SK-N-MC (cell line): Measurements from ENCODE around the gene SRGAP3.

Experiments
- DNase-seq: peaks from one replicate; pipeline ENCODE4 v3.0.0-alpha.2; 2011; ENCODE audit warnings: low read depth, low spot score
- H3K27ac ChIP-seq: fragments of 200-600 bp; sonication (generic); 2 replicates; pipeline ENCODE4 v1.5.1; 2016; ENCODE audit warnings: mixed run types
- H3K36me3 ChIP-seq: fragments of 200-600 bp; sonication (generic); 2 replicates; pipeline ENCODE4 v1.6.1; 2017; ENCODE audit warnings: antibody characterized with exemption, low read length, mixed read lengths; ENCODE audit not compliant: insufficient read depth
- H3K4me3 ChIP-seq: fragments of 200-600 bp; sonication (generic); 2 replicates; pipeline ENCODE4 v1.5.1; 2016
- H3K9ac ChIP-seq: fragments of 200-600 bp; sonication (generic); 2 replicates; pipeline ENCODE4 v1.8.0; 2017; ENCODE audit warnings: mixed run types, mixed read lengths; ENCODE audit not compliant: insufficient read length
- H3K9me3 ChIP-seq: fragments of 200-600 bp; sonication (generic); 2 replicates; pipeline ENCODE4 v1.6.1; 2017; ENCODE audit warnings: low read depth, mild to moderate bottlenecking, antibody characterized with exemption, low read length, moderate library complexity, mixed read lengths
- EZH2 ChIP-seq: fragments of 200-600 bp; sonication (generic); IDR thresholded peaks from one replicate; pipeline ENCODE4 v1.6.1; 2017; ENCODE audit warnings: antibody characterized with exemption
- FOXP2 ChIP-seq: optimal IDR thresholded peaks from 2 replicates; pipeline ENCODE3; 2011; ENCODE audit warnings: mild to moderate bottlenecking, moderate library complexity; ENCODE audit not compliant: insufficient read depth; ENCODE audit errors: extremely low read length, control extremely low read depth
- POLR2AphosphoS5 ChIP-seq: IDR thresholded peaks from 2 replicates; pipeline ENCODE4 v1.6.1; 2012; ENCODE audit warnings: mild to moderate bottlenecking, low read depth, low read length, borderline replicate concordance

SRGAP3 gene

GRCh38 chr3:8952130-8952529 is 297.3 kb downstream of the SRGAP3 start:
- no peak overlapping the region for H3K9ac ChIP-seq
- TF ChIP-seq FOXP2 (no peak), EZH2 (no peak), POLR2AphosphoS5 (no peak)
- H3K9me3 ChIP-seq = no peaks in the 10 kb centered on the region
- no peaks in the 10 kb centered on the region for H3K36me3 ChIP-seq
- DNase-seq = no peak
- no peak overlapping the region for H3K27ac ChIP-seq
- no peak overlapping the region for H3K4me3 ChIP-seq

DNA sequence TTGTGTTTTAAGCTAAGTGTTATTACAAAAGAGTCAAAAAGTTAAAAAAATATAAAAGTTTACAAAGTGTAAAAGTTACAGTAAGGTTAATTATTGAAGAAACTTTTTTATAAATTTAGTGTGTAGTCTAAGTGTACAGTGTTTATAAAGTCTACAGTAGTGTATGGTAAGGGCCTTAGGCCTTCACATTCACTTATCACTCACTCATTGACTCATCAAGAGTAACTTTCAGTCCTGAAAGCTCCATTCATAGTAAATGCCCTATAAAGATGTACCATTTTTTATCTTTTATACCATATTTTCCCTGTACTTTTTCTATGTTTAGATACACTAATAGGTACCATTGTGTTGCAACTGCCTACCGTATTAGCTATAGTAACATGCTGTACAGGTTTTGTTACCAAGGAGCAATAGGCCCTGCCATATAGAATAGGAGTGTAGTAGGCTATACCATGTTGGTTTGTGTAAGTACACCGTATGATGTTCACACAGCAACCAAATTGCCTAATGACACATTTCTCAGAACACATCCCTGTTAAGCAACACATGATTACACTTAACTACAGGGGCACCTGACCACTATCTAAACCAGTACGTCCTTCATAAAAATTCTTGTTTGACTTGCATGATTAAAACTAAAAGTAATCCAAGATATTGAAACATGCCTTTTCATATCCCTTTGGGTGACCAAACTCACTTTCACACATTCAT is 303.4 kb downstream of the SRGAP3 start:
- Histone ChIP-seq H3K4me3 (no peak overlapping the region), H3K9me3 (no peaks in the 10 kb centered on the region), H3K36me3 (peaks cover 24% of the 10 kb centered on the region; the same call in 1 of the 2 replicates), H3K9ac (no peak overlapping the region), H3K27ac (no peak overlapping the region)
- no peak for DNase-seq
- TF ChIP-seq EZH2 (no peak), POLR2AphosphoS5 (no peak), FOXP2 (no peak)

DNA sequence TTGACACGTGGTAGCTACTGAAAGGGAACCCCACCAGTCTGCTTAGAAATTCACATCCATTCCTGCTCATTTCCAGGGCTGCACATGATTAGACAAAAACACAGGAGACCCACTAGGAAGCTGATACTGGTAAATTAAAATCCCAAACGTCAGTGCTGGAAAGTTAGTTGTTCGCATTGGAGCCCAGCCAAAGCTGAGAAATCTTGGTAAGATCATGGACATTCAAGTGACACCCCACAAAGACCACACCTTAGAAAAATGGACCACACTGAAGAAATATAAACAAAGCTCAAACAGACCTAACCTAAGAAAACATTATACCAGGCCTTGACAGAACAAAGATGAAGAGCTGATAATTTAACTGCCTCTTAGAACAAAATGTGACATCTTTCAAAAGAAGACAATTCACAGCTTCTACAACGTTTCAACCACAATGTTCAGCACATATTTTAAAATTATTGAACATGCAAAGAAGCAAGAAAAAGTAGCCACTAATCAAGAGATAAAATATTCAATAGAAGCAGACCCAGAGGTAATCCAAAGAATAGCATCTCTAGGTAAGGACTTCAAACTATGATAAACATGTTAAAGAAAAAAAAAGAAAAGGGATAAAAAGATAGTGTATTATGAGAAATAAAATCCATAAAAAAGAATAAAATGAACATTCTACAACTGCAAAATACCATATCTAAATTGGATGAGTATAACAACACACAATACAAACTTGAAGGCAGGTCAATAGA is 306.5 kb downstream of the SRGAP3 start:
- H3K9ac ChIP-seq = no peak overlapping the region
- H3K4me3 ChIP-seq = no peak overlapping the region
- H3K36me3 ChIP-seq = peaks cover 32% of the 10 kb centered on the region; the same call in 1 of the 2 replicates
- no peaks in the 10 kb centered on the region for H3K9me3 ChIP-seq
- DNase-seq = no peak
- H3K27ac ChIP-seq = no peak overlapping the region
- TF ChIP-seq POLR2AphosphoS5 (no peak), EZH2 (no peak), FOXP2 (no peak)

GRCh38 chr3:8942115-8942514 is 307.3 kb downstream of the SRGAP3 start:
- Histone ChIP-seq H3K9me3 (no peaks in the 10 kb centered on the region), H3K27ac (no peak overlapping the region), H3K9ac (no peak overlapping the region), H3K36me3 (peaks cover 32% of the 10 kb centered on the region; the same call in 1 of the 2 replicates), H3K4me3 (no peak overlapping the region)
- DNase-seq = no peak
- TF ChIP-seq FOXP2 (no peak), EZH2 (no peak), POLR2AphosphoS5 (no peak)

GRCh38 chr3:8938021-8938420 is 311.4 kb downstream of the SRGAP3 start:
- Histone ChIP-seq H3K4me3 (no peak overlapping the region), H3K9ac (no peak overlapping the region), H3K9me3 (no peaks in the 10 kb centered on the region), H3K27ac (no peak overlapping the region), H3K36me3 (peaks cover 17% of the 10 kb centered on the region; the same call in 1 of the 2 replicates)
- TF ChIP-seq EZH2 = no peak
- TF ChIP-seq POLR2AphosphoS5 = no peak
- no peak for TF ChIP-seq FOXP2
- DNase-seq = no peak

DNA sequence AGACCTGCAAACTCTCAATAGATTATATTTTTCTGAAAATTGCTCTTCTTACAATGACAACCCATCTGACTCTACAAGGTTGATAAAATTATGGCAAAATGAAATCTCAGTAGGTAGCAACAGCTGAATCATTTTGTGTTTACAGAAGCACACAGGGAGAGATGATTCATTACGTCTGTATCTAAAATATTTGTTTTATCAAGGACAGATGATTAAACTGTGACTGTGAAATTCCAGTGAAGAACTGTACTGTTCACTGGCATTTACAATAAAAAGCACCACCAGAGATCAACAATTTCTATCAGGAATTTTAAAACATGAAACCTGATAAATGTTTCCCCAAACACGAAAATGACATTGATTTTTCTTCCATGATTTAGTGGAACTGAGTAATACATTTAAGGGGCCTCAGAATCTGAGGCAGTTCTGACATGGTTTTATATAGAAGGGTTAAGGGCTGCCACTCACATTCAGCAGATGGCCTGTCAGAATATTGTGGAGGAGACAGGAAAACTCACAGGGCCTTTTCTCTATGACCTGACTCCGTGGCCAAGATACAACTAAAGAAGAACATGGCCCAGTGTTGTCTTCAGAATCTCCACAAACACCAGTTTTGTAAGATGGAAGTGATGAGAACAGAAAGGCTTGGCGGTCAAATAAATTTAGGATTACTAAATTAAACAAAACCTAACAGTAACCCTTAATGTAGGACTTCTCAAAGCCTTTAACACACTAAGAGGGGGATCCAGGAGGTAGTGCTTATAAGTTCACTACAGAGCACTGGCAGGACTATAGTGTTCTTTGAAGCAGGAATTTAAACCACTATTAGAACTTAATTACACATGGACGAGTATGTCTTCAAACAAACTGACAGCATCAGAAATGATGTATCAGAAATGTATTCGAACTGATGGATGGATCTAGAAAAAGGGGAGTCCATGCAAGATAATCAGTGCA is 312.1 kb downstream of the SRGAP3 start:
- H3K9ac ChIP-seq = no peak overlapping the region
- no peak for DNase-seq
- H3K27ac ChIP-seq = no peak overlapping the region
- no peak overlapping the region for H3K4me3 ChIP-seq
- H3K9me3 ChIP-seq = no peaks in the 10 kb centered on the region
- TF ChIP-seq EZH2 = no peak
- TF ChIP-seq FOXP2 = no peak
- TF ChIP-seq POLR2AphosphoS5 = no peak
- peaks cover 12% of the 10 kb centered on the region; the same call in 1 of the 2 replicates for H3K36me3 ChIP-seq

DNA sequence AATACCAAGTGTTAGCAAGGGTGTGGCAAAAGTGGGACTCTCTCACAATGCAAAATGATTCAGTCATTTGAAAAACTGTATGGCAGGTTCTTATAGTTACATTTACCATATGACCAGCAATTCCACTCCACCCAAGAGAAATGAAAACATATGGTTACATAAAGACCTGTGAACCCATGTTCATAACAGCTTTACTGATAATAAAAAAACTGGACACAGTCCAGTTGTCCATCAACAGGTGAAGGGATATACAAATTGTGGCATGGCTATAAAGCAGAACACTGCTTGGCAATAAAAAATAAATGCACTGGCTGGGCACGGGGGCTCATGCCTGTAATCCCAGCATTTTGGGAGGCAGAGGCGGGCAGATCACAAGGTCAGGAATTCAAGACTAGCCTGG is 316.9 kb downstream of the SRGAP3 start:
- Histone ChIP-seq H3K4me3 (no peak overlapping the region), H3K9ac (no peak overlapping the region), H3K9me3 (no peaks in the 10 kb centered on the region), H3K36me3 (no peaks in the 10 kb centered on the region), H3K27ac (no peak overlapping the region)
- TF ChIP-seq EZH2 = no peak
- no peak for TF ChIP-seq FOXP2
- no peak for DNase-seq

DNA sequence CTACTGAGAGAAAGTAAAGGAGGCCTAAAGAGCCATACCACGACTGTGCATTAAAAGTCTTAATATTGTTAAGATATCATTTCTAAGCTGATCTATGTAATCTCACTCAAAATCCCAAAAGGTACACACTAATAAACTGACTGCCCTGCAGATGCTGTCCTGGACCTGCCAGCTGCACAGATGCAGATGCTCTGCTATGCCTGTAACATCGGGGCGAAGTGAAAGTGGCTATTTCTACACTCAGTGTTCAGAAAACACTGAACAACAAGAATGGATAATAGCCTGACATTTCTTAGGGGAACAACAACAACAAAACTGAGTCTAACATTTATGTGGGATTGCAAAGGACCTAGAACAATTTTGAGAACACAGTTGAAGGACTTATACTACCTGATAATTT is 318.1 kb downstream of the SRGAP3 start:
- Histone ChIP-seq H3K36me3 (no peaks in the 10 kb centered on the region), H3K9ac (no peak overlapping the region), H3K27ac (no peak overlapping the region), H3K4me3 (no peak overlapping the region), H3K9me3 (no peaks in the 10 kb centered on the region)
- no peak for DNase-seq
- no peak for TF ChIP-seq EZH2
- no peak for TF ChIP-seq POLR2AphosphoS5
- no peak for TF ChIP-seq FOXP2
